BE2C (cell line): Measurements from ENCODE around the gene AMOTL2.

ENCODE experiments used
- DNase-seq: peaks from one replicate; pipeline ENCODE4 v3.0.0-alpha.2; 2020
- H3K27me3 ChIP-seq: fragments of 250-450 bp; sonication (Bioruptor Pico); 2 replicates; pipeline ENCODE4 v1.5.1; 2020; ENCODE audit warnings: mild to moderate bottlenecking
- H3K36me3 ChIP-seq: fragments of 250-450 bp; sonication (Bioruptor Pico); 2 replicates; pipeline ENCODE4 v1.5.1; 2020; ENCODE audit warnings: mild to moderate bottlenecking
- H3K4me1 ChIP-seq: fragments of 250-450 bp; sonication (Bioruptor Pico); 2 replicates; pipeline ENCODE4 v1.5.1; 2020
- H3K4me3 ChIP-seq: 2 replicates; pipeline ENCODE4 v1.5.1; 2011; ENCODE audit warnings: low read depth, low read length
- H3K9me3 ChIP-seq: fragments of 250-450 bp; sonication (Bioruptor Pico); 2 replicates; pipeline ENCODE4 v1.5.1; 2020
- TF ChIP-seq, protein P1 (sequence below): IDR thresholded peaks from 2 replicates; pipeline ENCODE4 v1.5.1; 2012; ENCODE audit warnings: mild to moderate bottlenecking, low read depth, low read length

Gene AMOTL2

DNA sequence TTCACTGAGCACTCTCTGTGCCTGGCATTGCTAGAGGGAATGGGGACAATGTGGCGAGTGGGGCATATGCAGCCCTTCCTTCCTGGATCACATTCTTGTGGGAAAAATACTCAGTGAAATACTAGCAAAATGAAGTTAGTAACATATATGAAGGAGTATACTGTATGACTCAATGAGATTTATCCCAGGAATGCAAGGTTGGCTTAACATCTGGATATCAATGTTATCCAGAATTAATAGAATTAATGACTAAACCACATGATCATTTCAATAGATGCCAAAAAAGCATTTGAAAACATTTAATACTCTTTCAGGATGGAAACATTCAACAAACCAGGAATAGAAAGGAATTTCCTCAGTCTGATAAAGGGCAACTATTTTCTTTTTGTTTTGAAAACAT, 27.5 kb downstream of the AMOTL2 start:
- H3K4me1 ChIP-seq: no peaks in the 10 kb centered on the region
- DNase-seq: no peak
- no peak overlapping the region for H3K4me3 ChIP-seq
- no peaks in the 10 kb centered on the region for H3K36me3 ChIP-seq
- TF ChIP-seq, protein P1, sequence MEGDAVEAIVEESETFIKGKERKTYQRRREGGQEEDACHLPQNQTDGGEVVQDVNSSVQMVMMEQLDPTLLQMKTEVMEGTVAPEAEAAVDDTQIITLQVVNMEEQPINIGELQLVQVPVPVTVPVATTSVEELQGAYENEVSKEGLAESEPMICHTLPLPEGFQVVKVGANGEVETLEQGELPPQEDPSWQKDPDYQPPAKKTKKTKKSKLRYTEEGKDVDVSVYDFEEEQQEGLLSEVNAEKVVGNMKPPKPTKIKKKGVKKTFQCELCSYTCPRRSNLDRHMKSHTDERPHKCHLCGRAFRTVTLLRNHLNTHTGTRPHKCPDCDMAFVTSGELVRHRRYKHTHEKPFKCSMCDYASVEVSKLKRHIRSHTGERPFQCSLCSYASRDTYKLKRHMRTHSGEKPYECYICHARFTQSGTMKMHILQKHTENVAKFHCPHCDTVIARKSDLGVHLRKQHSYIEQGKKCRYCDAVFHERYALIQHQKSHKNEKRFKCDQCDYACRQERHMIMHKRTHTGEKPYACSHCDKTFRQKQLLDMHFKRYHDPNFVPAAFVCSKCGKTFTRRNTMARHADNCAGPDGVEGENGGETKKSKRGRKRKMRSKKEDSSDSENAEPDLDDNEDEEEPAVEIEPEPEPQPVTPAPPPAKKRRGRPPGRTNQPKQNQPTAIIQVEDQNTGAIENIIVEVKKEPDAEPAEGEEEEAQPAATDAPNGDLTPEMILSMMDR: no peak
- H3K27me3 ChIP-seq: no peaks in the 10 kb centered on the region; the same call in 1 of the 2 replicates
- no peaks in the 10 kb centered on the region for H3K9me3 ChIP-seq

DNA sequence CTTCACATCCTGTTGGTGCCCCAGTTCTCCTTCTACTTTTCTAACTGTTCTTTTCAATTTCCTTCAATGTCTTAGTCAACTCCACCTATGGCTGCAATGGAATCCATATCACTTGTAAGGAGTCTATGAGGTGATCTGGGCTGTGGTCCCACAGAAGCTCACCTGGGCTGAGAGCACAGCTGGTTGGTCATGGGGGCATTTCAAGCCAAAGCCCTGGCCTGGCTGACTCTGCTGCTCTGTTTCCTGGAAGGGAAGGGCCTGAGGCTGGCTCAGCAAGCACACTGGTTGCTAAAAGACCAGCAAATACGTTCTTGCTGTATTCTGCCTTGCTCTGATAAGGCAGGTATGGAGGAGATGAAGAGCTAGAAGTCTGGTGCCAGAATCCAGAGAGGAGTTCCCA, 29.0 kb downstream of the AMOTL2 start:
- no peaks in the 10 kb centered on the region for H3K4me1 ChIP-seq
- no peaks in the 10 kb centered on the region for H3K36me3 ChIP-seq
- no peak overlapping the region for H3K4me3 ChIP-seq
- H3K9me3 ChIP-seq: no peaks in the 10 kb centered on the region
- no peaks in the 10 kb centered on the region; the same call in 1 of the 2 replicates for H3K27me3 ChIP-seq
- TF ChIP-seq, protein P1: no peak
- no peak for DNase-seq

DNA sequence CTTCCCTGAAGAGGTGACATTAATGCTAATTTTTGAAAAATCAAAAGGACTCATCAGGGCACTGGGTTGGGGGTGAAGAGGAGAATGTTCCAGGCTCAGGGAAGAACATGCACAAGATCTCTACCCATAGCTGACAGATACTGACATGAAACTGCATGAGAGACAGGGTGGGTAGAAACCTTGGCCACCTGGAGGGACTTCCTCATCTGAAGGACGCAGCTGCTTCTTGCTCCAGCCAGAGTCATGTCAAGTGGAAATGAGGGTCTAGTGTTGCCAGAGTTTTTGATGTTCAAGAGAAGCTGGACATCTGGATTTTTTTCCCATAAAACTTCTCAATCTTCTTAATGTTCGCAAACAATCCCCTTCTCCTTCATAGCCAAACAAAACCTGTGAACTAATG, 29.7 kb downstream of the AMOTL2 start:
- no peak overlapping the region for H3K4me3 ChIP-seq
- H3K36me3 ChIP-seq: no peaks in the 10 kb centered on the region
- H3K4me1 ChIP-seq: no peaks in the 10 kb centered on the region
- no peaks in the 10 kb centered on the region; the same call in 1 of the 2 replicates for H3K27me3 ChIP-seq
- DNase-seq: no peak
- H3K9me3 ChIP-seq: no peaks in the 10 kb centered on the region
- TF ChIP-seq, protein P1: no peak

DNA sequence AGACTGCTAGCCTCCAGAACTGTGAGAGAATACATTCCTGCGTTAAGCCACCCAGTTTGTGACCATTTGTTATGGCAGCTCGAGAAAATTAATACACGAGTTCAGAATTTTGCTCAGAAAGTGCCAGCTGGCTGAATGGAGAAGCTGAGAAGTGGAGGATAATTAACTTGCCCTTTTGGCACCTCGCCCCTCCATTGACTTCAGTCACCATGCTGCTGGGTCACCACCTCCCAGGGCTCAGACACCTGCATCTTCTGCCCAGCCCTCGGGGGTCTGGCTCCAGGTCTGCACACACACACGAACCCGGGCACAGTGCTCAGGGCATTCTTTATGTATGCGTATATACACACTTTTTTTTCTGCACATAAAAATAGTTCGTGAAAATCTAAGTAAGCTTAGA, 32.0 kb downstream of the AMOTL2 start:
- H3K4me1 ChIP-seq: no peaks in the 10 kb centered on the region
- H3K4me3 ChIP-seq: no peak overlapping the region
- no peaks in the 10 kb centered on the region for H3K9me3 ChIP-seq
- no peak for DNase-seq
- TF ChIP-seq, protein P1: no peak
- no peaks in the 10 kb centered on the region for H3K36me3 ChIP-seq
- H3K27me3 ChIP-seq: no peaks in the 10 kb centered on the region

DNA sequence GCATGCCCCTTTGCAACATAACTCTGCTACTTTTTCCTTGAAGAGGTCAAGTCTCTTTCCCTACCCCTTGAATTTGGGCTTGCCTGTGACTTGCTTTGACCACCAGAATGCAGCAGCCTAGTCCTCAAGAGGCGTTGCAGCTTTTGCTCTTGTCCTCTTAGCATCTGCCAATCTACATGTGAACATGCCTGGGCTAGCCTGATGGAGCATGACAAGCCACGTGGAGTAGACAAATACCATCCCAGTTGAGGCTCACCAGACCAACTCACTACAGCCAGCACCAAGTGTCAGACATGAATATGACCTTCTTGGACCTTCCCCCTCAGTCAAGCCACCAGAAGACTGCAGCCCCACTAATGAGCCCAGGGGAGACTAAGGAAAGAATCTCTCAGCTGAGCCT, 32.9 kb downstream of the AMOTL2 start:
- no peak overlapping the region for H3K4me3 ChIP-seq
- no peaks in the 10 kb centered on the region for H3K36me3 ChIP-seq
- H3K4me1 ChIP-seq: no peaks in the 10 kb centered on the region
- no peaks in the 10 kb centered on the region for H3K27me3 ChIP-seq
- H3K9me3 ChIP-seq: no peaks in the 10 kb centered on the region
- no peak for DNase-seq
- TF ChIP-seq, protein P1: no peak

DNA sequence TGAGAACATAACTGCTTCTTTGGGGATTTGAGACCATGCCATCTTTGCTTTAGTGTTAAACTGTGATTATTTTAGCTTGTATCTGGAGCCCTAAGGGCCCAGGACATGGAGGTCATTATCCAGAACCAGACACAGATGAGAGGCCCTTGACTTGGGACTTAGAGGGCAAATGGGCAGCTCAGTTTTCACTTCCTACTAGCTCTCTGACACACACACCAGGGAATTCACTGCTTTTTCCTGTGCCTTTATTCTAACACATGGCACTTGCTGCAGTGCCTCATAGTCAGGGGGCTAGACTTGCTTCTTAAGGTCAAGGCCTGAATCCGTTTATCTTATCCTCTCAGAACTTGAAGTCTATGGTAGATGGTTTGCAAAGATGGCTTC, 33.3 kb downstream of the AMOTL2 start:
- Histone ChIP-seq H3K9me3 (no peaks in the 10 kb centered on the region), H3K36me3 (no peaks in the 10 kb centered on the region), H3K4me3 (no peak overlapping the region), H3K27me3 (no peaks in the 10 kb centered on the region), H3K4me1 (no peaks in the 10 kb centered on the region)
- no peak for DNase-seq
- TF ChIP-seq, protein P1: no peak
